ENCODE measurements around the gene IL1B. TPM values are rescaled to one million over a fixed set of nuclear protein-coding genes. Genes with fewer than 3 reads are reported as not detected.

Gene IL1B
- total RNA-seq, 1 experiment from 2014 or later: 1.4 TPM

DNA sequence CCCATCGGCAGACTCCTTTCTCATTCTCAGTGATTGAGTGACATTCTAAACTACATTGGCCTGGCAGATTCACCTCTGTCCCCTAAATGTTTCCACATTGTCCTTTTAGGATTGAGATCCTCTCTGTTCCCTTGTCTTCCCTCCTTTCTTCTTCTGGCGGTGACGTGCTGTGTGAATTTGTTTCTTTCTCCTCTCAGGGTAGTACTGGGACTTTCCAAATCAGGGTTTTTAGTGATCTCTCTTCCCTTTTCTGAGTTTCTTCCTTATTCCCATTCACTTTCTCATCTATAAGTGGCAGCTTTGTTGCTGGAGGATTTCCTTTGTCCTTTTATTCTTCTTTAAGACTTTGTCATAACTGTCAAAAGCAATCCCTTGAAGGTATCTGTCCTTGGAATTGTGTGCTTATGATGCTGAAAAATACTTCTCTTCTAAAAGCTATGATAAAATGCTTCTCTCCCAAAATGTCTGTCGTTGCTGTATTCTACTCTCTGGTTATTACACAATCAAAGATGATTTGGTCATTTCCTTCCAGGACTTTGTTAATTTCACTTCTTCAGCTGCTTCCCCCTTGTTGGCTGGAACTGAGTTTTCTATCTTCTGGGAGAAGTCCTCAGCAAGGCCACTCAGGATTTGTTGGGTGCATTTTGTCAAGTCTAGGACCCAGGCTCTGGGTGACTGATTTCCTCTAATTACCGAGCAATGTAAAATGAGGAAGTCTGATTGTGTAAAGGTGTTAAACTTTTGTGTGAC lies 4.9 kb upstream of the IL1B start:
- Histone ChIP-seq H3K4me2 (no peak overlapping the region), H3K4me3 (no peak overlapping the region), H3K9me2 (ENCODE audit: insufficient read depth) (no peaks in the 10 kb centered on the region), H3F3A (ENCODE audit: insufficient read depth, low read depth) (peaks cover 7% of the 10 kb centered on the region), H2AFZ (no peak overlapping the region), H3K36me3 (ENCODE audit: low read depth) (no peaks in the 10 kb centered on the region), H3K79me2 (ENCODE audit: low read depth) (no peaks in the 10 kb centered on the region), H3K4me1 (replicated peaks; ENCODE audit: insufficient read depth) (peaks cover 10% of the 10 kb centered on the region), H3K9me3 (ENCODE audit: insufficient read depth, low read depth) (no peaks in the 10 kb centered on the region; the same call in 1 of the 2 replicates), H3K27ac (no peak overlapping the region), H4K20me1 (ENCODE audit: insufficient read depth) (no peaks in the 10 kb centered on the region), H3K27me3 (ENCODE audit: insufficient read depth, low read depth) (no peaks in the 10 kb centered on the region)
- DNase-seq: no peak
- ChIA-PET CTCF (no interaction called here), POLR2A (ENCODE audit: unreplicated experiment) (no interaction called here)
- no peak for TF ChIP-seq EZH2 (IDR thresholded peaks at IDR 0.05; ENCODE audit: low read depth)
- TF ChIP-seq, protein P1, sequence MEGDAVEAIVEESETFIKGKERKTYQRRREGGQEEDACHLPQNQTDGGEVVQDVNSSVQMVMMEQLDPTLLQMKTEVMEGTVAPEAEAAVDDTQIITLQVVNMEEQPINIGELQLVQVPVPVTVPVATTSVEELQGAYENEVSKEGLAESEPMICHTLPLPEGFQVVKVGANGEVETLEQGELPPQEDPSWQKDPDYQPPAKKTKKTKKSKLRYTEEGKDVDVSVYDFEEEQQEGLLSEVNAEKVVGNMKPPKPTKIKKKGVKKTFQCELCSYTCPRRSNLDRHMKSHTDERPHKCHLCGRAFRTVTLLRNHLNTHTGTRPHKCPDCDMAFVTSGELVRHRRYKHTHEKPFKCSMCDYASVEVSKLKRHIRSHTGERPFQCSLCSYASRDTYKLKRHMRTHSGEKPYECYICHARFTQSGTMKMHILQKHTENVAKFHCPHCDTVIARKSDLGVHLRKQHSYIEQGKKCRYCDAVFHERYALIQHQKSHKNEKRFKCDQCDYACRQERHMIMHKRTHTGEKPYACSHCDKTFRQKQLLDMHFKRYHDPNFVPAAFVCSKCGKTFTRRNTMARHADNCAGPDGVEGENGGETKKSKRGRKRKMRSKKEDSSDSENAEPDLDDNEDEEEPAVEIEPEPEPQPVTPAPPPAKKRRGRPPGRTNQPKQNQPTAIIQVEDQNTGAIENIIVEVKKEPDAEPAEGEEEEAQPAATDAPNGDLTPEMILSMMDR (conservative IDR thresholded peaks at IDR 0.05): no peak
- no TSS peak for BruUV-seq (replicated peaks)
- intact Hi-C loops (cut with micrococcal nuclease; ENCODE audit: unreplicated experiment): no loop called here

DNA sequence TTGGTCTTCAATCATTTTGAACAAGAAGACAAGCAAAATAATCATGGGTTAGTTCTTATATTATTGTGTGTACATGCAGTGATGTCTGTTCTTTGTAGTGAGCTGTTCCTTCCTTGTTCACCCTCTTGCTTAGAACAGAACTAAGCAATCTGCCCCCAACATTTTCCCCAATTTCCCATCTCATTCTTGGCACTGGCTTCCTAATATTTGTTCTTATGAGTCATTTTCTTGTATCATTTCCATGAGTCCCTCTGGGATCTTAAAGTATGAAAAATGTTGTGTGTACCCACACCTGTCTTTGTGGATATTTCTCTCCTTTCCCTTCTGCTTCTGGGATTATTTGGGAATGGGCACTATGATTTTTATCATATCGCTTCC lies 3.5 kb upstream of the IL1B start:
- DNase-seq: no peak
- Histone ChIP-seq H4K20me1 (ENCODE audit: insufficient read depth) (no peaks in the 10 kb centered on the region), H3K27me3 (ENCODE audit: insufficient read depth, low read depth) (no peaks in the 10 kb centered on the region), H3K4me1 (replicated peaks; ENCODE audit: insufficient read depth) (peaks cover 25% of the 10 kb centered on the region), H3K9me3 (ENCODE audit: insufficient read depth, low read depth) (peaks cover 3% of the 10 kb centered on the region), H3K4me3 (no peak overlapping the region), H3K4me2 (no peak overlapping the region), H3K79me2 (ENCODE audit: low read depth) (no peaks in the 10 kb centered on the region), H3F3A (ENCODE audit: insufficient read depth, low read depth) (peaks cover 16% of the 10 kb centered on the region), H3K27ac (no peak overlapping the region), H3K36me3 (ENCODE audit: low read depth) (no peaks in the 10 kb centered on the region), H2AFZ (no peak overlapping the region), H3K9me2 (ENCODE audit: insufficient read depth) (no peaks in the 10 kb centered on the region)
- ChIA-PET CTCF (no interaction called here), POLR2A (ENCODE audit: unreplicated experiment) (no interaction called here)
- TF ChIP-seq EZH2 (IDR thresholded peaks at IDR 0.05; ENCODE audit: low read depth): no peak
- TF ChIP-seq, protein P1 (conservative IDR thresholded peaks at IDR 0.05): no peak
- intact Hi-C loops (cut with micrococcal nuclease; ENCODE audit: unreplicated experiment): no loop called here
- BruUV-seq (replicated peaks): no TSS peak

DNA sequence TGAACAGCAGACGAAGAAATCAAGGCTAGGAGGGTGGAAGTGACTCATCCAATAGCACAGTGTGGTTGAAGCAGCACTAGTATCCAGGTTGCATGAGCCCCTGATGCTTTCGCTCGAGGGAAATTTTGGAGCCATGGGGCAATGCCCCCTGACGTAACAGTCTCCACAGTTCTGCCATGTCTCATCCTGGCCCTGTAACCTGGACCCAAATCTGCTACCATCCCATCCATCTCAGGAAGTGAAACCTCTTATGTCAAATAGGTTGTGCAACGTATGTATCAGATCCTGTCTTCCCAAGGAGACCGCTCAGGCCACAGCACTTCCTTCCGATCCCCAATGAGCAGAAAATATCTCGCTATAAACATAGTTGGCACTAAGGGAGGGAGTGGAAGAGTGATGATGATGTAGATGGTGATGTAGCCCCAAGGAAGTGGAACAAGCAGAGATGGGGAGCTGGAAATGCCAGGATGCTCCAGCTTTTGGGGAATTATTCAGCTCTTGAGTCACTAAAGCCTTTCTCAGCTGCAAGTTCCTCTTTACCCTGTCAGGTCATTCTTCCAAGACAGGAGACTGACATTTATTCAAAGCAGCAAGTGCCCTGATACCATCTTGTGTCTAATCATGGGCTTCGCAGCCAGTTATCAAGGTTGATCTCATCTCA lies 3.0 kb upstream of the IL1B start:
- Histone ChIP-seq H4K20me1 (ENCODE audit: insufficient read depth) (no peaks in the 10 kb centered on the region), H3K27ac (no peak overlapping the region), H3K79me2 (ENCODE audit: low read depth) (no peaks in the 10 kb centered on the region), H3K4me1 (replicated peaks; ENCODE audit: insufficient read depth) (peaks cover 30% of the 10 kb centered on the region), H3K4me3 (no peak overlapping the region), H3F3A (ENCODE audit: insufficient read depth, low read depth) (peaks cover 16% of the 10 kb centered on the region), H3K36me3 (ENCODE audit: low read depth) (no peaks in the 10 kb centered on the region), H3K9me2 (ENCODE audit: insufficient read depth) (no peaks in the 10 kb centered on the region), H3K9me3 (ENCODE audit: insufficient read depth, low read depth) (peaks cover 3% of the 10 kb centered on the region), H2AFZ (no peak overlapping the region), H3K4me2 (no peak overlapping the region), H3K27me3 (ENCODE audit: insufficient read depth, low read depth) (no peaks in the 10 kb centered on the region)
- DNase-seq: no peak
- TF ChIP-seq, protein P1 (conservative IDR thresholded peaks at IDR 0.05): no peak
- no peak for TF ChIP-seq EZH2 (IDR thresholded peaks at IDR 0.05; ENCODE audit: low read depth)
- CTCF ChIA-PET: no interaction called here
- intact Hi-C loops (cut with micrococcal nuclease; ENCODE audit: unreplicated experiment): no loop called here
- POLR2A ChIA-PET (ENCODE audit: unreplicated experiment): no interaction called here
- no TSS peak for BruUV-seq (replicated peaks)
